Progenitor cell of endocrine pancreas (in vitro differentiated cells): ENCODE results near the gene CPNE2. TPM values are rescaled to one million over a fixed set of nuclear protein-coding genes. Genes with fewer than 3 reads are reported as not detected.

Source experiments
- DNase-seq: peaks from one replicate; pipeline ENCODE4 v3.0.0; 2021; ENCODE audit warnings: low spot score; ENCODE audit not compliant: unreplicated experiment
- H3K27ac Mint-ChIP-seq: 2 replicates; pipeline ENCODE4 v1.8.0; 2021; ENCODE audit warnings: mild to moderate bottlenecking, moderate library complexity, mixed read lengths
- H3K27me3 Mint-ChIP-seq: 2 replicates; pipeline ENCODE4 v1.8.0; 2021; ENCODE audit warnings: mixed read lengths
- H3K36me3 Mint-ChIP-seq: 2 replicates; pipeline ENCODE4 v1.8.0; 2022; ENCODE audit warnings: mixed read lengths; ENCODE audit not compliant: insufficient read depth
- H3K4me1 Mint-ChIP-seq: 2 replicates; pipeline ENCODE4 v1.8.0; 2021; ENCODE audit warnings: low read depth, mixed read lengths
- H3K4me3 Mint-ChIP-seq: 2 replicates; pipeline ENCODE4 v1.8.0; 2021; ENCODE audit warnings: low read depth, mild to moderate bottlenecking, moderate library complexity, mixed read lengths
- H3K9me3 Mint-ChIP-seq: 2 replicates; pipeline ENCODE4 v1.8.0; 2021; ENCODE audit warnings: low read depth, mixed read lengths
- total RNA-seq: library from RNA; stranded (reverse); gene quantifications from 2 replicates; pipeline ENCODE4 v1.2.1, GENCODE V29; 2021
- TF ChIP-seq, protein P1 (sequence below): fragments of 200-600 bp; sonication (generic); IDR thresholded peaks from one replicate; pipeline ENCODE4 v1.5.0; 2021; ENCODE audit warnings: antibody characterized with exemption, mild to moderate bottlenecking; ENCODE audit not compliant: unreplicated experiment

Gene CPNE2
- total RNA-seq, 1 donor from 2014 or later, result 6.7 TPM

DNA sequence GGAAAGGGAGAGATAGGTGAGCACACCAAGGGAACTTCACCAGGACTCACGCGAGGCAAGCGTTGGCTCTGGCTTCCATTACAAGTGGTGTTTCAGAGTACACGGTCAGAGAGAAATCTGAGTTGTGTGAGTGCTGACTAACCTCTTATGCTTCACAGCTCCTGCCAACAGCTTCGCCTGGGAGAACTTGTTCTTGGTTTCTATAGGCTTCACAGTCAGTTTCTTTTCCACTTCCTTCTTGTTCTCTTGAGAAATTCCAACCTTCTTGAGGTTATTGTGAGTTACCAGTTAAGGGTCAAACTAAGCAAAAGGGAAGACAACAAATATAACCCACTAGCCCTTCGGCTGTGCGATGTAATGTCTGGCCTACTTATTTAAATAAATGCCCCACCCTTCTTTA, 74.6 kb downstream of the CPNE2 start:
- no peak overlapping the region for H3K4me3 Mint-ChIP-seq
- no peak overlapping the region for H3K27ac Mint-ChIP-seq
- H3K27me3 Mint-ChIP-seq, result no peaks in the 10 kb centered on the region
- H3K9me3 Mint-ChIP-seq, result no peaks in the 10 kb centered on the region
- TF ChIP-seq, protein P1, sequence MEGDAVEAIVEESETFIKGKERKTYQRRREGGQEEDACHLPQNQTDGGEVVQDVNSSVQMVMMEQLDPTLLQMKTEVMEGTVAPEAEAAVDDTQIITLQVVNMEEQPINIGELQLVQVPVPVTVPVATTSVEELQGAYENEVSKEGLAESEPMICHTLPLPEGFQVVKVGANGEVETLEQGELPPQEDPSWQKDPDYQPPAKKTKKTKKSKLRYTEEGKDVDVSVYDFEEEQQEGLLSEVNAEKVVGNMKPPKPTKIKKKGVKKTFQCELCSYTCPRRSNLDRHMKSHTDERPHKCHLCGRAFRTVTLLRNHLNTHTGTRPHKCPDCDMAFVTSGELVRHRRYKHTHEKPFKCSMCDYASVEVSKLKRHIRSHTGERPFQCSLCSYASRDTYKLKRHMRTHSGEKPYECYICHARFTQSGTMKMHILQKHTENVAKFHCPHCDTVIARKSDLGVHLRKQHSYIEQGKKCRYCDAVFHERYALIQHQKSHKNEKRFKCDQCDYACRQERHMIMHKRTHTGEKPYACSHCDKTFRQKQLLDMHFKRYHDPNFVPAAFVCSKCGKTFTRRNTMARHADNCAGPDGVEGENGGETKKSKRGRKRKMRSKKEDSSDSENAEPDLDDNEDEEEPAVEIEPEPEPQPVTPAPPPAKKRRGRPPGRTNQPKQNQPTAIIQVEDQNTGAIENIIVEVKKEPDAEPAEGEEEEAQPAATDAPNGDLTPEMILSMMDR, result no peak
- DNase-seq, result no peak
- peaks cover 29% of the 10 kb centered on the region for H3K36me3 Mint-ChIP-seq
- peaks cover 5% of the 10 kb centered on the region for H3K4me1 Mint-ChIP-seq

DNA sequence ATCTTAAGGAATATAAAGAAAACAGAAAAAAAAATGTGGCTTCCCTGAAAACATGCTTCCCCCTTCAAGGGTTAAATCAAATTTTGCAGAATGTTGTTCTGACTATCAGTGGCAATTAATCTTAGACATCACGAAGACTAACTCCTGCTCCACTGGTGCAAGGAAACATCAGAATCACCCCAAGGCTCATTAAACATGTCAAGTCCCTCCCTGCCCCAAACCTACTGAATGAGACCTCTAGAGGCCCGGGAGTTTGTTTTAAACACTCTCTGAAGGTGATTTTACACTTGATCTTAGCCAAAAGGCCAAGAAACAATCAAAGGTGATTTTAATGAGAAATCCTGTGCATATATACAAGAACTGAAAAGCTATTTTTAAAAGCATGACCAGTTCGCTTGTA, 75.2 kb downstream of the CPNE2 start:
- Mint-ChIP-seq H3K36me3 (peaks cover 30% of the 10 kb centered on the region), H3K27me3 (no peaks in the 10 kb centered on the region), H3K4me1 (peaks cover 5% of the 10 kb centered on the region), H3K27ac (no peak overlapping the region), H3K4me3 (no peak overlapping the region), H3K9me3 (no peaks in the 10 kb centered on the region)
- TF ChIP-seq, protein P1, result no peak
- no peak for DNase-seq

DNA sequence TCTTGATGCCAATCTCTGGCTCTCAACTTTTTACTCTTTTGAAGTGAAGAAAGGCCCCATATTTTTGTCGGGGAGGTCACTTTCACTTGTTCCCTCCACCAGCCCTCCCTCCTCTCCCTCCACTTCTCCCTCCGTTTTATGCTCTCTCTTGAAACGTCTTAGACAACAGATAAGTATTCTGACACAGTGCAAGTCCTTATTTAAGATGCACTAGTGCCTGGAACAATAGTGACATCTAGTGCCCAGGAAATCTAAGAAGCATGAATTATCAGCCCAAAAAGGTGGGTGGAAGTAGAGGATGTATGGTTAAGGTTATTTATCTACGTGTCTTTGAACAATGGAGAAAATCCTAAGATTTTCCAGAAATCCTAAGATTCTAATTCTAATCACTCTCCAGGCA, 75.6 kb downstream of the CPNE2 start:
- no peak for DNase-seq
- H3K4me1 Mint-ChIP-seq, result peaks cover 5% of the 10 kb centered on the region
- H3K9me3 Mint-ChIP-seq, result no peaks in the 10 kb centered on the region
- peaks cover 32% of the 10 kb centered on the region for H3K36me3 Mint-ChIP-seq
- TF ChIP-seq, protein P1, result peak; percentile 45
- no peak overlapping the region for H3K27ac Mint-ChIP-seq
- H3K27me3 Mint-ChIP-seq, result no peaks in the 10 kb centered on the region
- no peak overlapping the region for H3K4me3 Mint-ChIP-seq

DNA sequence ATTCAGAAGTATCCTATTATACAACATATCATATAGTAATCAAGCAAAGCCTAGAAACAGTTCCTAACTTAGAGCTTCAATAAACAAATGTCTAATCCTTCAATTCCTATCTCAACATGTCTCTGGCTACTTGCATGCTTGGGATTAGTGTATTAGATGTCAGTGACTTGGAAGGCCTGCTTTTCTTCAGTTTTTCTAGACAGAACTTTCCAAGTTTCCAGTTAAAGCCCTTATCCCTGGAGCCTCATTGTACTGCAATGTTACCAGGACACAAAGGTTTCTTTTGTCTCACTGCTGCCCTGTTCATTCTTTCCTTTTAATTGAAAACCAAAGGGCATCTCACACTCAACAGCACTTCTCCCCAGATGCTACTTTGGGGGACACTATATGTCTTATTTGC, 76.9 kb downstream of the CPNE2 start:
- Mint-ChIP-seq H3K4me3 (no peak overlapping the region), H3K27ac (no peak overlapping the region), H3K36me3 (peaks cover 29% of the 10 kb centered on the region), H3K27me3 (no peaks in the 10 kb centered on the region), H3K4me1 (peaks cover 5% of the 10 kb centered on the region), H3K9me3 (no peaks in the 10 kb centered on the region)
- no peak for DNase-seq
- TF ChIP-seq, protein P1, result no peak

DNA sequence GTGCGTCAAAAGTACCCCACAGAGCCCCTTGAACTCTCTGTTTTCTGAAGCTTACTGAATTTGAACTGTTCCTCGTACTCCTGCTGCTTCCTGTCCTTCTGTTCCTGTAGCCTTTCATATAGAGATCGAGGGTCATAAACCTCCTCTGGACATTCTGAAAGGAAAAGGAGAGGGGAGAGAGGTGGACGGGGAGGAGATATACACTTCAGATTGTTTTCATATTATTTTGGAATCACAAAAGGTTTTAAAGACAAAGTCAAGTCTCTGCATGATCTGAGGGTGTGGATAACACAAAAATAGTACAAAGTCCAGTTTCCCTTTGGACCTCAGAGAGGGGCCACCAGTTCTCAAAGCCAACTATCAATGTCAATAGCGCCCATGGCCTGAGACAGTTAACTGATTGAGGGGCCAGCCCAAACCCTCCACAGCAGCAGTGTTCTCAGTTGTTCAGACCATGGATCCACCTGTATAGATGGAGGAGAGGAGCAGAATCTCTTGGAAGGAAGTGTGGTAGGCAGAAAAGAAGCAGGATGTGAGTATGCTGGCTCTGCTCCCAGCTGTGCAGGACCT, 80.4 kb downstream of the CPNE2 start:
- Mint-ChIP-seq H3K4me1 (no peaks in the 10 kb centered on the region), H3K27me3 (peaks cover 3% of the 10 kb centered on the region), H3K36me3 (peaks cover 23% of the 10 kb centered on the region), H3K4me3 (no peak overlapping the region), H3K9me3 (no peaks in the 10 kb centered on the region), H3K27ac (peak overlapping the region; percentile 37)
- TF ChIP-seq, protein P1, result no peak
- DNase-seq, result no peak
